ENCODE data around the gene HK1.

Gene HK1

GRCh38 chr10:69349542-69349888 lies 71.2 kb downstream of the HK1 start:
- H3K9ac ChIP-seq (ENCODE audit: low read length in 2 of 2): no peak overlapping the region
- H3K36me3 ChIP-seq (ENCODE audit: control insufficient read depth in 2 of 2, insufficient read depth in 2 of 2, low read length in 2 of 2): peaks cover 8 to 17% of the 10 kb centered on the region in 2 donors
- peaks cover 23% of the 10 kb centered on the region for H3K4me1 ChIP-seq (ENCODE audit: control insufficient read depth, insufficient read depth, low read length)
- H3K27ac ChIP-seq (ENCODE audit: low read length): no peak overlapping the region
- no peaks in the 10 kb centered on the region for H3K9me3 ChIP-seq (ENCODE audit: control insufficient read depth in 2 of 2, low read length in 2 of 2)
- no peaks in the 10 kb centered on the region for H3K27me3 ChIP-seq (ENCODE audit: control insufficient read depth in 1 of 2, insufficient read depth in 2 of 2, low read length in 2 of 2)
- H3K4me3 ChIP-seq (ENCODE audit: low read length in 2 of 2): no peak overlapping the region

GRCh38 chr10:69351589-69351988 lies 73.3 kb downstream of the HK1 start:
- Histone ChIP-seq H3K4me1 (ENCODE audit: control insufficient read depth, insufficient read depth, low read length) (peaks cover 12% of the 10 kb centered on the region), H3K9ac (ENCODE audit: low read length in 2 of 2) (no peak overlapping the region), H3K9me3 (ENCODE audit: control insufficient read depth in 2 of 2, low read length in 2 of 2) (no peaks in the 10 kb centered on the region), H3K36me3 (ENCODE audit: control insufficient read depth in 2 of 2, insufficient read depth in 2 of 2, low read length in 2 of 2) (peaks cover 2 to 9% of the 10 kb centered on the region in 2 donors), H3K27me3 (ENCODE audit: control insufficient read depth in 1 of 2, insufficient read depth in 2 of 2, low read length in 2 of 2) (no peaks in the 10 kb centered on the region), H3K4me3 (ENCODE audit: low read length in 2 of 2) (no peak overlapping the region), H3K27ac (ENCODE audit: low read length) (no peak overlapping the region)

DNA sequence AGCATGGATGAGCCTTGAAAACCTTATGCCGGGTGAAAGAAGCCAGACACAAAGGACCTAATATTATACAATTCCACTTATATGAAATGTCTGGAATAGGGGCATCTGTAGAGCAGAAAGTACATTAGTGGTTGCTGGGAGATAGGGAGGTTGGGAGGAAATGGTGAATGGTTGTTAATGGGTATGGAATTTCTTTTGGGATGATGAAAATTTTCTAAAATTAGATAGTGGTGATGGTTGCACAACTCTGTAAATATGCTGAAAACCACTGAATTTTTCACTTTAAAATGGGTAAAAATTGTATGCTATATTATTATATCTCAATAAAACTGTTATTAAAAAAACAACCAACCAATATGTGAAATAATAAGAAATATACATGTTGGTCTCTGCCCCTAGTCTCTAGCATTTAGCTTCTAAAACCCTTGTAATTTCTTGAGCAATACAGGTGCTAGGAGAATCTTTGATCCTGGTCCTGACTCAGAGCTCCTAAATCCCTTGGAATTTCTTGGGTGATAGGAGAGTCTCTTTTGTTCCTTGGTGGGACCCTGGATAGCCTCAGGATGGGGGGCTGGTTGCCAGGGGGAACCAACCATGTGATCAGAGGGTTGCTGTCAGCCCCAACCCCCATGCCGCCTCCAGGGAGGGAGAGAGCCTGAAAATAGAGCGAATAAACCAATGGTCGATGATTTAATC lies 74.4 kb downstream of the HK1 start:
- no peaks in the 10 kb centered on the region for H3K27me3 ChIP-seq (ENCODE audit: control insufficient read depth in 1 of 2, insufficient read depth in 2 of 2, low read length in 2 of 2)
- peaks cover 2 to 9% of the 10 kb centered on the region in 2 donors for H3K36me3 ChIP-seq (ENCODE audit: control insufficient read depth in 2 of 2, insufficient read depth in 2 of 2, low read length in 2 of 2)
- peaks cover 12% of the 10 kb centered on the region for H3K4me1 ChIP-seq (ENCODE audit: control insufficient read depth, insufficient read depth, low read length)
- no peak overlapping the region for H3K4me3 ChIP-seq (ENCODE audit: low read length in 2 of 2)
- H3K27ac ChIP-seq (ENCODE audit: low read length): no peak overlapping the region
- H3K9me3 ChIP-seq (ENCODE audit: control insufficient read depth in 2 of 2, low read length in 2 of 2): no peaks in the 10 kb centered on the region
- no peak overlapping the region for H3K9ac ChIP-seq (ENCODE audit: low read length in 2 of 2)

DNA sequence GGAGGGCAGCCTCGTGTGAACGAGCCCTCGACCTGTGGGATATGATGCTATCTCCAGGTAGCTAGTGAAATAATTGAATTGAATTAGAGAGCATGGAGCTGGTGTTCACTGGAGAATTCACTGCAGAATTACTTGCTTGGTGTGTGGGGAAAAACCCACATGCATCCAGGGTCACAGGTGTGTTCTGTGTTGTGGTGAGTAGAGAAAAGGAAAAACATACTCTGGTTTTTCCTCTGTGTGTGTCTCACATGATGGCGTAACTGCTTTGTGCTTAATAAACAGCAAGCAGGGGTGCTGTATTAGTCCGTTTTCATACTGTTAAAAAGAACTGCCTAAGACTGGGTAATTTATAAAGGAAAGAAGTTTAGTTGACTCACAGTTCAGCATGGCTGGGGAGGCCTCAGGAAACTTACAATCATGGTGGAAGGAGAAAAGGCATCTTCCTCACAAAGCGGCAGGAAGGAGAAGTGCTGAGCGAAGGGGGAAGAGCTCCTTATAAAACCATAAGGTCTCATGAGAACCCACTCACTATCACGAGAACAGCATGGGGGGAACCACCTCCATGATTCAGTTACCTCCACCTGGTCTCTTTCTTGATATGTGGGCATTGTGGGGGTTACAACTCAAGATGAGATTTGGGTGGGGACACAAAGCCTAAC lies 75.8 kb downstream of the HK1 start:
- peaks cover 17% of the 10 kb centered on the region for H3K4me1 ChIP-seq (ENCODE audit: control insufficient read depth, insufficient read depth, low read length)
- H3K9ac ChIP-seq (ENCODE audit: low read length in 2 of 2): no peak overlapping the region
- H3K27ac ChIP-seq (ENCODE audit: low read length): no peak overlapping the region
- H3K4me3 ChIP-seq (ENCODE audit: low read length in 2 of 2): no peak overlapping the region
- no peaks in the 10 kb centered on the region for H3K27me3 ChIP-seq (ENCODE audit: control insufficient read depth in 1 of 2, insufficient read depth in 2 of 2, low read length in 2 of 2)
- no peaks in the 10 kb centered on the region for H3K9me3 ChIP-seq (ENCODE audit: control insufficient read depth in 2 of 2, low read length in 2 of 2)
- peaks cover 2 to 7% of the 10 kb centered on the region in 2 donors for H3K36me3 ChIP-seq (ENCODE audit: control insufficient read depth in 2 of 2, insufficient read depth in 2 of 2, low read length in 2 of 2)

- Histone ChIP-seq H3K4me3 (ENCODE audit: low read length in 2 of 2) (no peak overlapping the region), H3K4me1 (ENCODE audit: control insufficient read depth, insufficient read depth, low read length) (peaks cover 32% of the 10 kb centered on the region), H3K27me3 (ENCODE audit: control insufficient read depth in 1 of 2, insufficient read depth in 2 of 2, low read length in 2 of 2) (no peaks in the 10 kb centered on the region), H3K36me3 (ENCODE audit: control insufficient read depth in 2 of 2, insufficient read depth in 2 of 2, low read length in 2 of 2) (peaks cover 2 to 4% of the 10 kb centered on the region in 2 donors), H3K9ac (ENCODE audit: low read length in 2 of 2) (no peak overlapping the region), H3K9me3 (ENCODE audit: control insufficient read depth in 2 of 2, low read length in 2 of 2) (no peaks in the 10 kb centered on the region), H3K27ac (ENCODE audit: low read length) (no peak overlapping the region)
These were observed 77.9 kb downstream of the HK1 start for GRCh38 chr10:69356187-69356586.

- H3K4me3 ChIP-seq (ENCODE audit: low read length in 2 of 2): no peak overlapping the region
- H3K9me3 ChIP-seq (ENCODE audit: control insufficient read depth in 2 of 2, low read length in 2 of 2): no peaks in the 10 kb centered on the region
- peak overlapping the region; percentile 3 for H3K27ac ChIP-seq (ENCODE audit: low read length)
- no peak overlapping the region for H3K9ac ChIP-seq (ENCODE audit: low read length in 2 of 2)
- H3K27me3 ChIP-seq (ENCODE audit: control insufficient read depth in 1 of 2, insufficient read depth in 2 of 2, low read length in 2 of 2): no peaks in the 10 kb centered on the region
- peaks cover 2% of the 10 kb centered on the region in 2 donors for H3K36me3 ChIP-seq (ENCODE audit: control insufficient read depth in 2 of 2, insufficient read depth in 2 of 2, low read length in 2 of 2)
- peaks cover 49% of the 10 kb centered on the region for H3K4me1 ChIP-seq (ENCODE audit: control insufficient read depth, insufficient read depth, low read length)
These were observed 80.0 kb downstream of the HK1 start for GRCh38 chr10:69358148-69358795.

DNA sequence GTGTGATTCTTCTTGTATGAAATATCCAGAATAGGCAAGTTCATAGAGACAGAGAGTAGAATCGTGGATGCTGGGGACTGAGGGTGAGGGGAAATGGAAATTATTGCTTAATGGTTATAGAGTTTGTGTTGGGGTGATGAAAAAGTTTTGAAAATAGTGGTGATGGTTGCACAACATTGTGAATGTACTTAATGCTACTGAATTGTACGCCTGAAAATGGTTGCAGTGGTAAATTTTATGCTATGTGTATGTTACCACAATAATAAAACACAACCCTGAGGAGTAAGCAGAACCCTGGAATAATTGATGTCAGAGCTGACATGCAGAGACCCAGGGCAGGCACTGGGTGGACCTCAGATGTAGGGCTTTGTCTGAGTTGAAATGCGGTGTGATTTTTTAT lies 80.9 kb downstream of the HK1 start:
- Histone ChIP-seq H3K36me3 (ENCODE audit: control insufficient read depth in 2 of 2, insufficient read depth in 2 of 2, low read length in 2 of 2) (no peaks in the 10 kb centered on the region), H3K9me3 (ENCODE audit: control insufficient read depth in 2 of 2, low read length in 2 of 2) (no peaks in the 10 kb centered on the region), H3K27me3 (ENCODE audit: control insufficient read depth in 1 of 2, insufficient read depth in 2 of 2, low read length in 2 of 2) (no peaks in the 10 kb centered on the region), H3K9ac (ENCODE audit: low read length in 2 of 2) (no peak overlapping the region), H3K4me1 (ENCODE audit: control insufficient read depth, insufficient read depth, low read length) (peaks cover 46% of the 10 kb centered on the region), H3K4me3 (ENCODE audit: low read length in 2 of 2) (no peak overlapping the region), H3K27ac (ENCODE audit: low read length) (no peak overlapping the region)

- H3K27me3 ChIP-seq (ENCODE audit: control insufficient read depth in 1 of 2, insufficient read depth in 2 of 2, low read length in 2 of 2): no peaks in the 10 kb centered on the region
- peak overlapping the region; percentile 85 for H3K27ac ChIP-seq (ENCODE audit: low read length)
- H3K4me3 ChIP-seq (ENCODE audit: low read length in 2 of 2): no peak overlapping the region
- H3K9me3 ChIP-seq (ENCODE audit: control insufficient read depth in 2 of 2, low read length in 2 of 2): no peaks in the 10 kb centered on the region
- H3K9ac ChIP-seq (ENCODE audit: low read length in 2 of 2): no peak overlapping the region
- peaks cover 46% of the 10 kb centered on the region for H3K4me1 ChIP-seq (ENCODE audit: control insufficient read depth, insufficient read depth, low read length)
- peaks cover 0 to 2% of the 10 kb centered on the region in 2 donors for H3K36me3 ChIP-seq (ENCODE audit: control insufficient read depth in 2 of 2, insufficient read depth in 2 of 2, low read length in 2 of 2)
These were observed 81.3 kb downstream of the HK1 start for GRCh38 chr10:69359594-69359993.

DNA sequence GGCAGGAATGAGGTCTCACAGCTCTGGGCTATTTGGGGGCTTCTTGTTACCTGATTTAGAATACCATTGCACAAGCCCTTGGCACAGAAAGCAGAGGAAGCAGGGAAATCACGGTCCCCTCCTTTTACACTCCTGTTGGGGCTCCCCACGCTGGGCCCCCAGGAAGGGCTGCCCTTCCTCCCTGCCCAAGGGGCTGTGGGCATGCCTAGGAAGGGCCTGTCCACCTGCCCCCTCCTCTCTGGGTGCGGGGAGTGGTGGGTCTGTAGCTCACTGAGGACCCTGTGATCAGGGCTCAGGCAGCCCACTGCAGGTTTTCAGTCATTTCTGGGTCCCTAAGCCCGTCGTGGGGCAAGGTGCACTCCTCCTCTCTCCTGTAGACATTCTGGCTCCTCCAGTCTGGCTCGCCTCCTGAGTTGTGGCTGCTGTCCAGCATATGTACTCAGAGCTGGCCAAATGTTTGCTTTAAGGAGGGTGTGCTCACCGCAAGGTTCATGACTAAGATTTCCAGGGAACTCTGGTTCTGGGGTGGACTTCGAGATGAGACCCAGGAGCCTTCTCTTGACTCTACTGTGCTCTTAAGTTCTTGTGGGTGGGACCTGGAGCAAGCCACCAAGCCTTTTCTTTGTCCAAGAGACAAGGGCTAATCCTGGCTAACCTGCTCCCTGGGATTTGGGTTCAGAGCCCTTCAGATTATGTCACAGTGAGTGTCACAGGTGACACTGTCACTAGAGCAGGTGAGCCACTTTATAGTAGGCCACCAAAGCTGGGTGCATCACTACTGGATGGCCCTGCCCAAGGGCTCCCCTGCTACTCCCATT lies 82.4 kb downstream of the HK1 start:
- Histone ChIP-seq H3K36me3 (ENCODE audit: control insufficient read depth in 2 of 2, insufficient read depth in 2 of 2, low read length in 2 of 2) (peaks cover 3 to 6% of the 10 kb centered on the region in 2 donors), H3K27me3 (ENCODE audit: control insufficient read depth in 1 of 2, insufficient read depth in 2 of 2, low read length in 2 of 2) (no peaks in the 10 kb centered on the region), H3K4me1 (ENCODE audit: control insufficient read depth, insufficient read depth, low read length) (peaks cover 52% of the 10 kb centered on the region), H3K4me3 (ENCODE audit: low read length in 2 of 2) (peak overlapping the region in 1 of 2 donors; percentile 47), H3K27ac (ENCODE audit: low read length) (peak overlapping the region; percentile 85), H3K9ac (ENCODE audit: low read length in 2 of 2) (no peak overlapping the region), H3K9me3 (ENCODE audit: control insufficient read depth in 2 of 2, low read length in 2 of 2) (no peaks in the 10 kb centered on the region)

DNA sequence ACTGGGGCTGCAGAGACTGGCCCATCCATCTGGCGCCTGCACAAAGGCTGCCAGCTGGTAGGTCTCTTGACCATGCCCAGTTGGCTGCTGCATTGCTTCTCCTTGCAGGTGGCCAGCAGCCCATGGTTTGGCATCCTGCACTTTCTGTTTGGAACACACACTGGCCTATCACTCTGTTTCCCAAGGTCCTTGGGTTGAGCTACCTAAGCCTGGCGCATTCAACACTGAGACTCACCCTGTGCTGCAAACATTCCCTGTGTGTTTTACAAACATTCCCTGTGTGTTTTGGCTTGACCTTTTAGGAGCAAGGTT lies 83.0 kb downstream of the HK1 start:
- Histone ChIP-seq H3K36me3 (ENCODE audit: control insufficient read depth in 2 of 2, insufficient read depth in 2 of 2, low read length in 2 of 2) (peaks cover 6 to 9% of the 10 kb centered on the region in 2 donors), H3K27me3 (ENCODE audit: control insufficient read depth in 1 of 2, insufficient read depth in 2 of 2, low read length in 2 of 2) (no peaks in the 10 kb centered on the region), H3K27ac (ENCODE audit: low read length) (peak overlapping the region; percentile 85), H3K4me3 (ENCODE audit: low read length in 2 of 2) (peak overlapping the region in 1 of 2 donors; percentile 35), H3K9ac (ENCODE audit: low read length in 2 of 2) (no peak overlapping the region), H3K9me3 (ENCODE audit: control insufficient read depth in 2 of 2, low read length in 2 of 2) (no peaks in the 10 kb centered on the region), H3K4me1 (ENCODE audit: control insufficient read depth, insufficient read depth, low read length) (peaks cover 52% of the 10 kb centered on the region)
